GM18868 (cell line): Measurements from ENCODE around the gene FGGY.

Experiments used
- ATAC-seq: cut with Tn5 transposase; IDR thresholded peaks from one replicate; pipeline ENCODE4 v1.9.1; 2021; ENCODE audit warnings: mild to moderate bottlenecking, moderate library complexity; ENCODE audit not compliant: unreplicated experiment

FGGY gene

DNA sequence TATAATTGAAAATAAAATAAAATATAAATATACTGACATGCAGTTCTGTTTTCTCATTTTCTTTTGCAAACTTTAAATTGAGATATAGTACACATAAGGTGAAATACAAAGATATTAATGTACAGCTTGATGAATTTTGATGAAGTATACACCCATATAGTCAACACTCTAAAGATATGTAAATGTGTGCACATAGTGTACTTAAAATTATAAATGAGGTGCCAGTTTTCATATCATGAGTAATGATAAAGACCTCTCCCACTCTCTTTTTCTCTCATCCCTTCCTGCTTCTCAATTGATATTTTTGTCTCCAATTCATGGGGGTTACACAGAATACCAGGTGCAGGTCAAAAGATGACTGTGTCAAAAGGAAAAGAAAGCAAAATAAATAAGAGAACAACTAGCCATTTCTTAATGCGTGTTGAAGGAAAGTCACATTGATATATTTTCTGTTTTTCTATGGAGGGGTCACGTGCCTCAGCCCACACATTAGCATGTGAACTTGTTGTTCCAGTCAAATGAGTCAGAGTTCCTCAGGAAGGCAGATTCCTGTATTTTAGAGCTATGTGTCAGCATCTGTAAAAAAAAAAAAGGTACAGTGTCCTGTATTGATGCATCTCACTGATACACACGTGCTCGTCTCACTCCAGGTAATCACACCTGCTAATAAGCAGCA is 453.6 kb downstream of the FGGY start:
- no peak for ATAC-seq

GRCh38 chr1:59751004-59751395 is 454.1 kb downstream of the FGGY start:
- no peak for ATAC-seq

DNA sequence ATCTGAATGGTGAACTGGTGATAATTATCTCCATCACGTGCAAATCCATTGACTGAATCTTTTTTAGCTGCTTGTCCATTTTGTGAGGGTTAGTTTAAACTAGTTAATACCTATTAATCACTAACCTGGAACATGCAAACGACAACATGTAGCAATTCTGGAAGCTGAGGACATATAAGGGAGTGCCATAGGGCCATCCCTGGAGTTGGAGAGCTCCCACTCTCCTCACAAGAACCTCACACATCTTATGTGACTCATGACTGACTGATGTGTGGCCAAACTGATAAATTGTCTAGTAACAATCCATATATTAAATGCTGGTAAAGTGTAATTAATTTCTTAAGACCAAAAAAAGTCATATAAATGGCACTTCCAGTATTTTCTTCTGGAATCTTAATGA is 454.9 kb downstream of the FGGY start:
- no peak for ATAC-seq

GRCh38 chr1:59752556-59753414 is 455.9 kb downstream of the FGGY start:
- peak; percentile 88 for ATAC-seq

- no peak for ATAC-seq
Observed at GRCh38 chr1:59755069-59755685, 458.3 kb downstream of the FGGY start.

GRCh38 chr1:59757197-59757747 is 460.4 kb downstream of the FGGY start:
- ATAC-seq: no peak

DNA sequence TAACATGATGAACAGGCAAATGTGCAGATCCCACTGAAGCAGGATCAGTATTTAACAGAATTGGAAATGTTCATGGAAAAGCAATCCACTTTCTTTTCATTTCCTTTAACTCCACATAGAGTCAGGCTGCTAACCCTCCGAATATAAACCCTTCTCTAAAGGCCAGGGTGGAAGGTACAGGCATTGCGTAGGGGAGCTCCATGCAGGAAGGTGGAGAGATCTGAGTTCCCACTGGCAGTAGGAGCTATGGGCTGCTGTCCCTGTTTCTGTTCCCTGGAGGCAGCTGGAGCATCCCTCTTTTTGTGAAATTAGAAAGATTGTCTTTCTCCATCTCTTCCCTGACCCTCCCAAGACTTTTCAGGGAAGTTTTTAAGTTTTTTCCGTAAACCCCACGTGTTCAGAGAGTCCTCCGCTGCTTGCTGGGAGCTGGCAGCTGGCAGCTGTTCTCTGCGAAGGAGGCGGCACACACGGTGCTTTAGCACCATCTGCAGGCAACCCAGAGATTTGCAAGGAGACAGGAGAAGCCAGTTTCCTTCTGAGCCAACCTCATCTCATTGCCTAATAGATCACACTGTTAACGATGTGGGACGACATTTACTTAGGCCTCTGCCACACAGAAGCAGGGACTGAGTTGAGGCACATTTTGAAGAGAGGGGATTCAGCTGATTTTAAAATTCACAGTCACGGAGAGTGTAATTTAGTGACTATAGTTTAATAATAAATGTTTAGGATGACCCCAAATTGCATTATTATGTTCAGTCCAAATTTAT is 462.4 kb downstream of the FGGY start:
- peak; percentile 90 for ATAC-seq

- no peak for ATAC-seq
Observed at GRCh38 chr1:59761443-59761842, 464.5 kb downstream of the FGGY start.

DNA sequence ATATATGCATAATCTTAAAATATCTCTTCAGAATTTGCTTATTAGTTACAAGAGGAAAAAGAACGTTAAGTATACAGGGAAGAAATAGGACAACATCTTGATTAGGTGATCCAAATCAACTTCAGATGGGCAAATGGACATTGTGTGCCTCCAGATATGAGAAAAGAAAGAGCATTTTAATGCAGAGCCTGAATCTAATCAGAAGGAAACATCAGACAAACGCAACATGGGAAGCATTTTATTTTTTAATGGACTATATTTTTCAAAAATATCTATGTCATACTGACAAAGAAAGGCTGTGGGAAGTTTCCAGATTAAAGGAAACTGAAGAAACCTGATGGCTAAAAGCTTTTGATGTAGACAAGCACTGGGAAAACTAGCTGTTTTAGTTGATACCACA is 466.5 kb downstream of the FGGY start:
- no peak for ATAC-seq

DNA sequence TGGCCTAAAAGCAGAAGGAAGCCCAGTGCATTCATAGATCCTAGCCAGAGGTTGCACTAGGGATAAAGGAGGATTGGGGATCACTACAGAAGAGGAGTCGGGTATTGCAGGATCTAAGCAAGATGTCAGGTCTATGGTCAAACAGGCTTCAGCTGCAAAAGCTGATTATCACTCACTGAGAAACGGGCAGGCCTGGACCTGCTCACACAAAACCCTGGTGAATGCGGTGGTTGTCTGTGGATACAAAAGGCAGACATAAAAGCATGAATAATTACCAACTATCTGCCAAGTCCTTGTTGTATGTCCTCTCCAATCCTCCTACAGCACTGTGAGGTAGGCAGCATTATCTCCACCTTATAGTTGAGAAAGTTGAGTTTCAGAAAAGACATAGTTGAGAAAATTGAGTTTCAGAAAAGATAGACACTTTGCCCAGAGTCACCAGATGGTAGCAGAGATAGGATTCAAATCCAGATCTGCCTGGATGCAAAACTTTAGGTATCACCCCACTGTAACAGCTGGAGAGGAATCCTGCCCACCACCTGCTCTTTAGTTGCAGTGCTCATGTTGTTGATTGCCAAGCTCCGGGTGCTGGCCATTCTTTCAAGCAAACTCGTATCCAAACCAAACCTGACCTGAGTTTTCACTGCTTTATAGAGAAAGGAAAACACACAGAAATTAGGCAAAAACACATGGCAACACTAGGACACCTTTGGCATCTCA is 468.3 kb downstream of the FGGY start:
- ATAC-seq: no peak

- no peak for ATAC-seq
Observed at GRCh38 chr1:59766227-59766855, 469.4 kb downstream of the FGGY start.

GRCh38 chr1:59767119-59767518 is 470.2 kb downstream of the FGGY start:
- ATAC-seq: no peak

- ATAC-seq: no peak
Observed at GRCh38 chr1:59768792-59769735, 472.2 kb downstream of the FGGY start.

GRCh38 chr1:59769736-59770095 is 472.8 kb downstream of the FGGY start:
- ATAC-seq: no peak

DNA sequence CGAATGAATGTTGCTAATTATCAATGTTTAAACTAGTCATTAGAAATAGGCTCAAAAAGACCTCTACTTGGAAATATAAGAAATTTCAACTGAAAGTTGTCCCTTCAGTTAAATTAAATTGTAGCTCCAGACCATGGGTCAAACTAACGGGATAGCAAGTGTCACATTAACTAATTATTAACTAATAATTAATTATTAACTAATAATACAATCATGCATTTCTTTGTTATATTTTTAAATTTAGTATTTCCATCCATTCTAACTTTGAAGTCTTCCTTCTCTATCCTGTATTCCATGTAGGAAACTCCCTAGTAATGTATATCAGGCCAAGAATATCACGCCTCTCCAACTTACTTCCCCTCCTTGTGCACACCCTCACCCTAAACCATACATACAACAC is 474.5 kb downstream of the FGGY start:
- ATAC-seq: no peak

- ATAC-seq: no peak
Observed at GRCh38 chr1:59775480-59775879, 478.6 kb downstream of the FGGY start.

DNA sequence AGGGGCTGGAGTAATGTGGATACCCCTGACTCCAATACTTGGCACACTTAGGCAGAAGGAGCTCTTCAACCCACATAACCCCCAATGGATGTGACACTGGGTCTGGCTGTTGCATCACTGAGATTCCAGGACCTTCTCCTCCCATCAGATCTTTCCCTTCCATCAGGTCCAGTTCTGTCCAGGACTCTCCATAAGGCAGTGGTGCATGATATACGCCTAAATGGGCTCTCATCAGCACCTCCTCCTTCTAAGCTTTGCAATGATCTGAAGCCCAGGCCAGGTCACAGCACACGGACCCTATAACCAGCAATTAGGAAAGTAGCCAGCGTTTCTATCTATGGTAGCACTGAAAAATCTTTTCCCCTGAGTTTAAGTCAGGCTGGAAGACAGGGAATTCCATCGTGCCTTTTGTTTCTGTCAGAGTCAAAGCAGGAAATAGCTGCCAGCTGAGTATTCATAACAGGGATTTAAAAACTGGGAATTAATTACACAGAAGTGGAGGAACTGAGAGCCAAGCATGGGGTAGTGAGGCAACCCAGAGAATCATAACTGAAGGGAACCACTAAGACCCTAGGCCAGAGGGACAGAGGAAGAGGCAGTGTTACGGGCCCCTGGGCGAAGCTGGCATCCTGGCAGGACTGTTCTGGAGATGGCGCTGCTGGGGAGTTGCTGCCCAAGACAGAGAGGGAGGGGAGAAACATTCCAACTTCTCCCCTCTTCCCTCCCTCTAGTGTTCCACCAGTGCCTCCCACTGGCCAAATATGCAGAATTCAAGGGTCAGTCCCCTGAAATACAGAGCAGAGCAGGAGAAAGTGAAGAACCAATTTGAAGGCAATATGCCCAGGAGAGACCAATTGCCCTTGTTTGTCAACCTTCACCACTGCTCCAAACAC is 480.3 kb downstream of the FGGY start:
- no peak for ATAC-seq

DNA sequence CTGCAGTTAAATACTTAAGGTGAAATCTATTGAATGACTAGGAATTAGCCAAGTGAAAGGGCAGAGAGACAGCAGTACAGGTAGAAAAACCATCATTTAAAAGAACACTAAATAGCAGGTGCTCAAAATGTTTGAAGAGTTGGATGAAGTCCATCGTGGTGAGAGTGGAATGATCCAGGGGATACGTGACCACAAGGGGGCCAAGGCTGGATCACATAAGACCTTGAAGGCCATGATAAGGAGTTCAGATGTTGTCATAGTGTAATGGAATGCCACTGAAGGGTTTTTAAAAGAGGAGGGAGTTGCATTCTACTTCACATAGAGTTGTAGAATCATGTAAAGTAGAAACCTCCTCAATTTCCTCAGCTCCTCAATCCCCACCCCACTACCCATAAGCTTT is 483.1 kb downstream of the FGGY start:
- ATAC-seq: no peak
